HG03442 (cell line): ENCODE results near the gene UFL1.

Experiments used
- ATAC-seq: cut with Tn5 transposase; IDR thresholded peaks from one replicate; pipeline ENCODE4 v1.9.1; 2021; ENCODE audit warnings: mild to moderate bottlenecking, moderate library complexity; ENCODE audit not compliant: unreplicated experiment

UFL1 gene

DNA sequence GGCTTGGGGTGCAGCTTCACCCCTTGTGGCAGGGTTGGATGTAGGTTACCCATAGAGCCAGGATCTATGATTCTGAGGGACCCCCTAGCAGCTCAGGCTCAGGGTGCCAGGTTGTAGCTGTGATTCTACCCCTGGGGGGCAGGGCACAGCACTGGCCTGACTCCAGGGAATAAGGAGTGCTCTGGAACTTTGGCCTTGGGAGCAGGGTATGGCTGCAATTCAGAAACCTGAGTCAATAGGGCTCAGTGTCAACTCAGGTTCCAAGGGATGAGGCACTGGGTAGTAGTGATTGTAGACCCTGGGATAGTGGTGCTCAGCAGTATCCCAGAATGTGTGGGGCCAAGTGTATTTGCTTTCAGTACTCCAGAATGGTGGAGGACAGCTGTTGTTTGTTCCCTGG lies 49.9 kb downstream of the UFL1 start:
- no peak for ATAC-seq

DNA sequence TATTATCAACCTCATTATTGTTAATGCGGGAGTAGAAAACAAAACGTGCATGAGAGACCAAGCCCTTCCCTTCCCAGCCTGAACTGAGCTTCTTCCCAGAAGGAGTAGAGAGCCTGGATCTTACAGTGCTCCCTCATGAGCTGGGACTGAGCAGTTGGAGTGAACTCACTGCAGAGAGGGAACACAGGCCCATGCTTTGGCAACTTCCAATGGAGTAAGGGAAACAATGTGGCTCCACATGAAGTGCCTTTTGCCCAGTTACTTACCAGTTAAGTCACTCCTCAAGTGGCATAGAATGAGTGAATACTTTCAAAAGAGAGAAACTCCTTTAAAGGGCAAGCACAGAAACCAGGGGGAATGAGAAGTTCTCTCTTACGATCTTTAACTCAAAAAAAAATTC lies 53.8 kb downstream of the UFL1 start:
- no peak for ATAC-seq

DNA sequence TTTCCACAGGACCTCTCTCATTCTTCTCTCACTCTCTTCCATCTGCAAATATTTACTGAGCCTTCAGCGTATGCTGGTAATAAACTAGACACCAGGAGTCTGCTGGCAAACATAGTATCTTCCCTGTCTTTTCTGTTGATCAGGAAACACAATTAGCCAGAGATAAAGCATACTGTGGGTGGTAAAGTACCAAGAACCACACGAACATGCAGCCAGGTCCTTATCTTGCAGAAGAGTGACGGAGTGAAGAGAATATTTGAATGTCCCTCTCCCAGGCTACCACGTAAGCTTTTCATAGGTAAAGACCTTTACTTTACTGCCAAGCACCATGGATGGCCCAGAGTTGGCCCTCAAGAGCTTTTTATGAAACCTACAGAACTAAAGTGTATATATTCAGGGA lies 54.6 kb downstream of the UFL1 start:
- ATAC-seq: no peak

- ATAC-seq: no peak
These were observed 60.4 kb downstream of the UFL1 start for GRCh38 chr6:96582021-96582420.

DNA sequence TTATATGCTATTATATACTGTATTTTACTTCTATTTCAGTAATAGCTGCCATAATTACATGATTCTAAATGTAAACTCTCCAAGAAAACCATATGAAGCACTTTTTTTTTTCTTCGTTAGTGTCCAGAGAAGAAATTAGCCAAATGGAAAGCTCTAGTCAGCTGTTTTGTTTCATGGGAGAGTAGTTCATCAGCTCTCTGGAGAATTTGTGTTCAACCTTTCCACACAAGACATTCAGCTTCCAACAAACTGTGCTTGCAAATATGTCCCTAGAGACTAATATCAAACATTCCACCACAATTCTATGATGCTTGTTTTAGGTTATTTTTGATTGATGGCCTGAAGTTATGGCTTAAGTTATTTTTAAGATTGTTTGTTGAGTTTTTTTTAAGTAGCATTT lies 60.8 kb downstream of the UFL1 start:
- no peak for ATAC-seq

DNA sequence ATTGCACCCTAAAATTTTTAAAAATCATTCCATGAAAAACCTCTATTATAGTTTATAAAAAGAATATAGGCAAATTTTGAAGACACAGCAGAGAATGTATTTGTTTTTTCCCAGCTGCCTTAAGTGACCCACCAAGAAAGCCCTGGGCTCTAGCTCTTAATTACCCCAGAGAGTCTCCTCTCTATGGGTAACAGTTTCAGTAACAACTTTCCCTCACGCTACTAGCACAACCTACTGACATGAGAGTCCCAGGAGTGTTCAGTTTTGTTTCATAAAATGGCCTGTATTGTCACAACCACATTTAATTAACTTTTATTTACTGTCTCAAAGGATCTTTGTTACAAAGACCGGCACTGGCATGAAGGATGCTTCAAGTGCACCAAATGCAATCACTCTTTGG lies 82.8 kb downstream of the UFL1 start:
- no peak for ATAC-seq
